ENCODE results near the gene ARAF.
"Not testable (repeated sequence)": the region's sequence is repeated elsewhere in the genome, so short reads cannot be mapped to it uniquely, and the experiment has no call there.

The ARAF gene
- 28.6 to 59.8 (median 37.7) reads per million in 17 experiments for total RNA-seq

GRCh38 chrX:47560934-47561658 is at the start of gene ARAF:
TSS of gene ARAF (plus strand) at chrX:47561205. CDS start at chrX:47562968, 1,763 bp downstream.
- peak; percentile 97 to 99 (median 98) for DNase-seq

GRCh38 chrX:47512383-47512782 is 48.6 kb upstream of the ARAF start:
- DNase-seq, result not testable (repeated sequence)

- peak; percentile 8 to 48 (median 36) for DNase-seq
Measured at GRCh38 chrX:47513034-47513965, 47.7 kb upstream of the ARAF start.

DNA sequence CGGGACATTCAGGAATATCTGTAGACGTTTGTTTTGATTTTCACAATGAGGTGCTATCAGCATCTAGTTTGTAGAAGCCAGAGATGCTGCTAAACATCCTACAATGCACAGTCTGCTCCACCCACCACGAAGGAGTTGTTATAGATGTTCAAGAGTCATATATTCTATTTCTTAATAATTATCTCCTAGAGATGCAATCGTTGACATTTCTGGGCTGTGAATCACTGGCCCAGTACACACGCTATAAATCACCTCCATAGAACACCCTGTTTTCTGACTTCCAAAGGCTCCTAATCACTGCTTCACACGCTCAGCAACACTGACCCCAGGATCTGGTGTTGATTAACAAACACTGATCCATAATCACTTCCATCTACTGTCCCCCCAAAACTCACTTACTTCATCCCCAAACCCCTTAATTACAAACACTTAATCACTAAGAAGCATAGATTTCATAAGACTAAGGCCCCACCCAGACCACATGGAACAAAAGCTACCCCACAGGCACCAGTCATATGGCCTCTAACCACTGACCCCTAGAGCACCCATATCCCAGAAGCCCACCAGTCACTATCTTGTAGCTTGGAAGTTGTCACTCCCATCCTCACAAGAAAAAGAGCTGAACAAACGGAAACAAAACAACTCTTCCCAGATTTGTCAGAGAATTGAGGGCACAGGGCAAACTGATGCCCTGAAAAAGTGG is 46.3 kb upstream of the ARAF start:
- no peak for DNase-seq

- peak; percentile 20 to 58 (median 35) for DNase-seq
Measured at GRCh38 chrX:47515941-47516665, 44.9 kb upstream of the ARAF start.

- no peak for DNase-seq
Measured at GRCh38 chrX:47518144-47518543, 42.9 kb upstream of the ARAF start.

DNA sequence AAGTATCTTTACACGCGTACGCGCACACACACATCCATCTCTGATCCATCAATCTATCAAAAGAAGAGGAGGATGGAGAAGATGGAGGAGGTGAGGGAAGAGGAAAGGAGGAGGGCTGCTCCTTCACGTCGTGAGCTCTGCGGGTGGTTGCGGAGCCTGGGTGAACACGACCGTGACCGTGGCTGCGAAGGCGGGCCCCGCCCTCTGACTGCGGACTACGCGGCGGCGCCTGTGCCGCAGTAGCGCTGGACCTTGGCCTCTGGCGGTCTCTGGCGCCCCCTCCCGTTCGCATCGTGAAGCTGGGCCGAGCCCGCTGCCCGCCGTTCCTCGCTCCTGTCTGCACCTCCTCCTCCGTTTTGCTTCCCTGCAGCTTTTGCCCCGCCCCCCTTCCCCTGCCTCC is 37.7 kb upstream of the ARAF start:
- peak; percentile 76 to 91 (median 88) for DNase-seq

- no peak for DNase-seq
Measured at GRCh38 chrX:47523713-47524166, 37.3 kb upstream of the ARAF start.

DNA sequence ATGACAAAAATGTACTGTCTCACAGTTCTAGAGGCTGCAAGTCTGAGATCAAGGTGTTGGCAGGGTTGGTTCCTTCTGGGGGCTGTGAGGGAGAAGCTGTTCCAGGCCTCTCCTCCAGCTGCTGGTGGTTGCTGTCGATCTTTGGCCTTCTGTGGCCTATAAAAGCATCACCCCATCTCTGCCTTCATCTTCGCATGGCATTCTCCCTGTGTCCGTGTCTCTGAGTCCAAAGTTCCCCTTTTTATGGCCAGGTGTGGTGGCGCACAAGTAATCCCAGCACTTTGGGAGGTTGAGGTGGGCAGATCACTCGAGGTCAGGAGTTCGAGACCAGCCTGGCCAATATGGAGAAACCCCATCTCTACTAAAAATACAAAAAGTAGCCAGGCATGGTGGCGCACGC is 31.5 kb upstream of the ARAF start:
- no peak for DNase-seq

DNA sequence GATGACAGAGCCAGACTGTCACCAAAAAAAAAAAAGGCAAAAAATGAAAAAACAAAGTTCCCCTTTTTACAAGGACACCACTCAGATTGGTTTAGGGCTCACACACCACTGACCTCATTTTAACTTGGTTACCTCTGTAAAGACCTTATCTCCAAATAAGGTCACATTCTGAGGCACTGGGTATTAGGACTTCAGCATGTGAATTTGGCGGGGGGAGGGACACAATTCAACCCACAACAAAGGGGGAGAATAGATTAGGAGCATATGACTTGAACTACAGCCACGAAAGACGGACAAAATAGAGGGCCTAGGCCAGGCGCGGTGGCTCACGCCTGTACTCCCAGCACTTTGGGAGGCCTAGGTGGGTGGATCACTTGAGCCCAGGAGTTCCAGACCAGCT is 31.0 kb upstream of the ARAF start:
- peak; percentile 3 to 61 (median 29) for DNase-seq

DNA sequence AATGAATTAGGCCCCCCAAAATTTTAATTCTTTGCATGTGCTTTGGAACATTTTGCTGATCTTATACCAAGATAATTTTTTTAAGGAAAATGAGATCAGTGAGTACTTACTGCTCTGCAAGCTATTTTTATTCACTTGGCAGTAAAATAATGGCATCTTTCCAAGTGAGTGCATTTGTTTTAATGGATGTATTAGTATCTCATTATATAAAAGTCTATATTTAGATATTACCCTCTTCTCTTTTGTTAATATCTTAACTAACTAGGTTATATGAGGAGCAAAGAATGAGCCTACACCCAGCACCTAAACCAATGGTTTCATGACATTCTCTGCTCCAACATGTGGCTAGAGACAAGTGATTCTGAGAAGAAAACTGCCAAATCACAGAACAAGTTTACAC is 21.1 kb upstream of the ARAF start:
- DNase-seq, result no peak

DNA sequence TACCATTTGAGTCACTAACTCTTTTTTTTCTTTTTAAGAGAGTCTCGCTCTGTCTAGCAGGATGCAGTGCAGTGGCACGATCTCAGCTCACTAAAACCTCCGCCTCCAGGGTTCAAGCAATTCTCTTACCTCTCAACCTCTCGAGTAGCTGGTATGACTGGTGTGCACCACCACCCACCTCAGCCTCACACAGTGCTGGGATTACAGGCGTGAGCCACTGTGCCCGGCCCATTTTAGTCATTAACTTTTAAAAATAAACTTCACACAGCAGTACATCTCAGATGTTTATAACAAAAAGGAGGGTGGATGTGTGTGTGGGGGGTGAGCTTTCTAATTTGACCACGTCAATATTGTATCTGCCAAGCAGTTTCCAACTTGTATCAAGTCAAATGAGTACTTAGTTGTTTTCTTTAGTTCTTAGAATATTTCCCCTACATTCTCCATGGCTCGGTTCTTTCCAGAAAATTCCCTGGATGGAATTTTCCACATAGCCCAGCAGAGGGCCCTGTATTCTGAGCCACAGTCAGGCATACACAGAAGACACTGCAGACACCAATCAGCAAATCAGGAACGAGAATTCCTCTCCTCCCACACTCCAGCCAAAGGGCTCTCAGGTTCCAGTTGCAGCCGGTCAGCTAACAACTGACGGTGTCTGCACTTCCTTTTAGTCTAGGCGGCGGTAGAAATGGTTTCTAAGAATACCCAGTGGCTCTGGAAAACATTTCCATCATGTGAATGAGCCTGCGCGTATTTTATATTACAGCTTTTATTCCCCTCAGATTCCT is 20.1 kb upstream of the ARAF start:
- peak; percentile 78 to 89 (median 86) for DNase-seq

DNA sequence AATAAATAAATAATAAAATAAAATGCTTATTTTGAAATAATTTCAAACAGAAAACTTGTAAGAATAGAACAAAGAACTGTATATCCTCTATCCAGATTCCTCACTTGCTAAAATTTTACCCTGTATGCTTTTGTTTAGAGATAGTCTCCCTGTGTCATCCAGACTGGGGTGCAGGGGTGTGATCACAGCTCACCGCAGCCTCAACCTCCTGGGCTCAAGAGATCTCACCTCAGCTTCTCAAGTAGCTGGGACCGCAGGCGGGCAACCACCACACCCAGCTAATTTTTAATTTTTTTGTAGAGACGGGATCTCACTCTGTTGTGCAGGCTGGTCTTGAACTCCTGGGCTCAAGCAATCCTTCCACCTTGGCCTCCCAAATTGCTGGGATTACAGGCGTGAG is 17.5 kb upstream of the ARAF start:
- DNase-seq, result no peak

DNA sequence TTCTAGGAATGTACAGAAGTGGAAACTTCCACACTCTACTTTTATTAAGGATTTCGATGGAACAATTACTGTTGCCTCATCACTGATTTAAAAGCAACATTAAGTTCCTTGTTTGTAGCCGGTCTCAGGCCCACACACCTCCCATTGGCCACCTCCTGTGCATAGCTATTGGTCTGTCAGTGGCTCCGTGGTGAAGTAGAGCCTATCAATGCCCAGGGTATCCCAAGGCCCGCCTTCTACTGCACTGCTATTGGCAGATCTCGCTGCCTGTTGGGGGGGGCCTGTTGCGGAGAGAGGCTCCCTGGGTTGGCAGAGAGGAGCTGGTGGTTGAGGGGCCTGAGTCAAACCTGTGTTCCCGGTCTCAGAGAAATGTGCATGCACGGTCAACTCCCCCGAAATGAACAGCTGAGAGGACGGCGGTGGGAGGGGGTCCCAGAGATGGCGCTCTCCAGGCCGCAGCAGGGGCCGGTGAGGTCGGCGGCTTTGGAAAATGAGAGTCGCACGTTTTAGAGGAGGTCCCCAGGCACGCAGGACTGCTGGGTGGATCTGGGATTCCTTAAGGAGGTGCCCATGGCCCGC is 4.9 kb upstream of the ARAF start:
- DNase-seq, result peak; percentile 79 to 91 (median 89)

DNA sequence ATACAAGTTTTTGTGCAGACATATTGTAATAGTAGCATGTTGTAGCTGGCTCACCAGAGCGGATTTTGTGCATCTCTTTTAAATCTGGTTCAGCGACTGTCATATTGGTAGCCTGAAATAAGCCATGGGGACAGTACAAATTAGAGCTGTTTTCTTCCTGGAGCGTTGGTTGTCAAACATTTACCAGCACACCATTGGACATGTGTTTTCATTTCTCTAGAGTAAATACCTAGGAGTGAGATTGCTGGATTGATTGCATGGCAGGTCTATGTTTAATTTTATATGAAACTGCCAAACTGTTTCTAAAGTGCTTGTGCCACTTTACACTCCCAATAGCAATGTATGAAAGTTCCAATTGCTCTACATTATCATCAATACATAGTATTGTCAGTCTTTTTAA is 2.6 kb upstream of the ARAF start:
- no peak for DNase-seq

DNA sequence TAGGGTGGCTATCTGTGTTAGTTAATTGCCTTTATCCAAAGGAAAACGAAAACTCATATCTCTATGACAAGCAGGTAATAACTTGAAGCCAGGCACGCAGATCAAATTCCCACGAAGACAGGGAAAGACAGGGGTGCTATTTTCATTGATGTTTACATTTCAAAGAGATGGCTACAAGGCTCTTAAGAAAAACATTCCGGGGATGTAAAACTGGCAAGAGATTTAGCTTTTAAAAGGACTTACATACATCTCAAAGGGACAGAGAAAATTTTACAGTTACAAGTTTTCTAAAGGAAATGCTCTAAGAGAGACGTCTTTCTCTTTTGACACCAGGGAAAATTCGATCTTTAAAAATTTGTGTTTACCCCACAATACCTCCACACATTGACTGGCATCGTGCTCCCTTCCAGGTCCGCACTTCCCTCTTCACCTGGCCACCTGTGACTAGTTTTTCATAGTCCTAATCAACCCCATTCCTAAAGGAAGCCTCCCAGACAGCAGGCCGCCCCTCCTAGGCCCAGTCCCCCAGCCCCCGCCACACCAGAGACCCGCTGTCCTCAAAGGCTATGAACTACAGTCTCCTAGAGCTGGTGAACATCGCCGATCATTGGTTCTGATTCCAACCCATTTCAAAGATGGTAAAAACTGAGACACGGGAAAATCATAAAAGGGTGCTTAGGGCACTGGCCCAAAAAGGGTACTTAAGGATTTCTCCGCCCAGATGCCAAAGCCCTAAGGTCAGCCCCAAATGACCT is 649 bp upstream of the ARAF start:
- no peak for DNase-seq

DNA sequence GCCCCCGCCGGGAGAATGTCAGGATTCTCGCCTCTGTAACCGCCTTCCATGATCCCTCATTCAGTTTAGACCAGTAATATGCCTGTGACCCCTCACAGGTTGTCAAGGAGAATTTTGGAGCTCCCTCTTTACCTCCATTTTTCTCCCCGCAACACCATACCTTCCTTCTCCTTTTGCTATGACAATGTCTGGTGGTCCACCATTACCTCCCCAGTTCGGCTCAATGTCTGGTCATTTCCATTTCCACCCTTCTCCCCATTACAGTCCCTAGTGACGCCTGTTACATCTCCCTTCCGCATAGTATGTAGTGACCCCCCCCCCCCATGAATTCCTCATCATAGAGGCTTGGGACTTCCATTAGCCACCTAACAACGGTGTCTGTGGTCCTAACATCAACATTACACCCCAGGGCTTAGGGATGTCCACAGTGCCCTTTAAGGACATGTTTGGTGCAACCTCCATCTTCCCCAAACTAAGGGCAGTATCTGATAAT is 700 bp downstream of the ARAF start:
- no peak for DNase-seq

GRCh38 chrX:47562615-47563243 is 1.7 kb downstream of the ARAF start:
- peak; percentile 58 to 68 (median 63) for DNase-seq

DNA sequence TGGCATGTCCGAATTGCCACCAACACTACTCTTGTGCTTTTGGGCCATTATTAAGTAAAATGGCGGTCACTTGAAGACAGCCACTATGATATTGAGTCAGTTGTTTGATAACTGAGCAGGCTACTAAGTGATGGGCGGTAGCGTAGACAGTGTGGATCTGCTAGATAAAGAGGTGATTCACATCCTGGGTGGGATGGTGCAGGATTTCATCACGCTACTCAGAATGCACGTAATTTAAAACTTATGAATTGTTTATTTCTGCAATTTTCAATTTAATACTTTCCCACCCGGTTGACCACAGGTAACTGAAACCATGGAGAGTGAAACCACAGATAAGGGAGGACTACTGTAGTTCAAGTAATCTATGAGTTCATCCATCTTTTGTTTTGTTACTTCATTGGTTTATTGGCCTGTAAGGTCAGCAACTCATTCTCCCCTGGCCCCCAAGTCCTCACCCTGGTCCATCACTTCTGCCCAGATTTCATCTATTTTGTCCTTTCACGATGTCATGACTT is 2.9 kb downstream of the ARAF start:
- no peak for DNase-seq
